CD4-positive, alpha-beta T cell treated with Interleukin-21 for 1 hour (primary cell): ENCODE results near the gene PLPP2.
"Not testable (repeated sequence)": the region's sequence is repeated elsewhere in the genome, so short reads cannot be mapped to it uniquely, and the experiment has no call there.

Experiments used
- DNase-seq: peaks from one replicate; pipeline ENCODE4 v3.0.0-alpha.2; 2020

The PLPP2 gene

GRCh38 chr19:292281-292884, 1.2 kb upstream of the PLPP2 start:
- DNase-seq, result no peak

- no peak for DNase-seq
Observed at GRCh38 chr19:291561-292280, 518 bp upstream of the PLPP2 start.

GRCh38 chr19:290372-291005, 714 bp downstream of the PLPP2 start:
- no peak for DNase-seq

GRCh38 chr19:289651-290371, 1.4 kb downstream of the PLPP2 start:
- DNase-seq, result peak; percentile 22

- DNase-seq, result no peak
Observed at GRCh38 chr19:288911-289310, 2.3 kb downstream of the PLPP2 start.

GRCh38 chr19:287381-287871, 3.8 kb downstream of the PLPP2 start:
- no peak for DNase-seq

GRCh38 chr19:283395-283794, 7.8 kb downstream of the PLPP2 start:
- no peak for DNase-seq

- DNase-seq, result no peak
Observed at GRCh38 chr19:282501-282900, 8.7 kb downstream of the PLPP2 start.

GRCh38 chr19:281992-282391, 9.2 kb downstream of the PLPP2 start:
- DNase-seq, result no peak

- DNase-seq, result no peak
Observed at GRCh38 chr19:281156-281853, 9.9 kb downstream of the PLPP2 start.

- DNase-seq, result no peak
Observed at GRCh38 chr19:280541-281009, 10.6 kb downstream of the PLPP2 start.

GRCh38 chr19:279656-280055, 11.5 kb downstream of the PLPP2 start:
- DNase-seq, result no peak

- DNase-seq, result no peak
Observed at GRCh38 chr19:279231-279630, 12.0 kb downstream of the PLPP2 start.

GRCh38 chr19:277581-278165, 13.5 kb downstream of the PLPP2 start:
- no peak for DNase-seq

GRCh38 chr19:277131-277530, 14.1 kb downstream of the PLPP2 start:
- DNase-seq, result no peak

- DNase-seq, result no peak
Observed at GRCh38 chr19:275958-276646, 15.1 kb downstream of the PLPP2 start.

- DNase-seq, result no peak
Observed at GRCh38 chr19:275000-275399, 16.2 kb downstream of the PLPP2 start.

GRCh38 chr19:273393-273792, 17.8 kb downstream of the PLPP2 start:
- DNase-seq, result no peak

- DNase-seq, result no peak
Observed at GRCh38 chr19:271856-272255, 19.3 kb downstream of the PLPP2 start.

GRCh38 chr19:270766-271318, 20.4 kb downstream of the PLPP2 start:
- not testable (repeated sequence) for DNase-seq

- no peak for DNase-seq
Observed at GRCh38 chr19:269241-269640, 22.0 kb downstream of the PLPP2 start.
